SW480 (cell line): ENCODE data around the gene PDE8B.

Experiments used
- DNase-seq: peaks from one replicate; pipeline ENCODE4 v3.0.0-alpha.2; 2016; ENCODE audit warnings: low spot score

Gene PDE8B

DNA sequence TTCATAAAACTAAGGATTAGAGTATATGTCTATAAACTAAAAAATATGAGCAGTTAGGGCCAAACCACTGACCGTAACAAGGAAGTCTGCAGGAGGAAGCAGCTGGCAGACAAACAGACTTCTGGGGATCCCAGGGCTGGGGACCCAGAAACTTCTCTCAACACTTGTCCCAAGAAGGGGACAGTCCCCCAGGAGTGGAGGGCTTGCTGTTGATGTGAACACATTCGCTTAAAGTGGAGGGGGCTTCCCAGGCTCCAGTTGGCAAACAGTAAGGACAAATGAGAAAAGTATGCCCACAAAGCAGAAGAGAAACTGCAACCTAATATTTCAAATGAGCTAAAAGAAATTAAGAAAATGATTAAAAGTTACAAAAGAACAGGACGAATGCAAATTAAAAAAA, 83.7 kb downstream of the PDE8B start:
- no peak for DNase-seq

GRCh38 chr5:77295863-77296378, 85.4 kb downstream of the PDE8B start:
- DNase-seq, result no peak

DNA sequence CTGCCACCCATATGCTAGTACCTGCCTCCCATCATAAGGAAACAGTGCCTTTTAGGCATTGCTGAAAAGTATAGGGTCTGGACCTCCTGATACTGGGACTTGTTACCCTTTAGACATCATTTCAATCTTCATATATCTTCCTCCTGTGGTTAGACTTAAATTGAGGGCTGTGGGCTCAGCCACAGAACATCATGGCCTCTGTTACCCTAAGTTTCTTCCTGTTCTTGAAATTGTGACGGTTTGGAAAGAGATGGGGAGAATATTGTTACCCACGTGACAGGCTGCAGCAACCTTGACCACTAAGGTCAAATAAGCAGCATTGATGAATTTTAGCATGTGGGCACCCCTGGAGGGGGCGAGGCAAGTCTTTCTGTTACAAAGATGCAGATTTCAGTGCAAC, 87.7 kb downstream of the PDE8B start:
- DNase-seq, result no peak

DNA sequence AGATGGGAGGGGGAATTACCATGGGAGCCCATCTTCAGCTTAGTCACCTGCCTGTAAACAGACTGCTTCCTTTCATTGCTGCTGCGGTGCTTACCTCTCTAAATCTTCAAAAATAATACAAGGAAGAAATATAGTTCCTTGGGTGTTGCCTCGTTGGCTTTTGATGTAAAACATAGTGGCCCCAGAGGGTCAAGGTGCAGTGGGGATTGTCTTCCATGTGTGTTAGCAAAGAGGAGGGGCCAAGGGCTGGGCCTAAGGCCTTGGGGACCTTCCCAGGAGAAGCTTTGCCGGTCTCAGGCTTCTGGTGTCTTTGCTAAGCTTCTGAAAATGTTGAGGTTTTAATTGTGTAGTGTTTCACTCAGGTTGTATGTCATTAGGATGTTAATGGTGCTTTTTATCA, 90.0 kb downstream of the PDE8B start:
- no peak for DNase-seq

DNA sequence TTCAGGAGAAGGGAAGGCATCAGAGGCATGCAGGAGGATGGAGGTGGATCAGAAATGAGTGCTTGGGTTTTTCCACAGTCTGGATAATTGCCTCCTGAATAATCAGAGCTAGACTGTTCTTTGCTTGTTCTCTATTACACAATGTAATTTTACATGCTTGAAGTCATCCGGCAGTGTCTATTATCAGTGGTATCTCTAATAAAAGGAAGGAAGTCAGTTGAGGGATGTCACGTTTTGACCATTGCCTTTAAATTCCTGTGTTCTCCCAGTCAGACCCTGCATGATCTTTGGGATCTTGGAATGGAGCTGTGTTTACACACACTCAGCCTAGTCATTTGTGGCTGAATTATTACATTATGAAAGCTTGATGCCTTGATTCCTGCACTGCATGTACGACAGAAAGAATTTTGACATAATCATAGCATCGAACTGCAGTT, 91.0 kb downstream of the PDE8B start:
- no peak for DNase-seq

GRCh38 chr5:77302247-77302646, 91.8 kb downstream of the PDE8B start:
- DNase-seq, result no peak

GRCh38 chr5:77302653-77303052, 92.2 kb downstream of the PDE8B start:
- DNase-seq, result no peak

GRCh38 chr5:77304388-77304787, 93.9 kb downstream of the PDE8B start:
- no peak for DNase-seq

GRCh38 chr5:77305222-77305846, 94.9 kb downstream of the PDE8B start:
- no peak for DNase-seq

DNA sequence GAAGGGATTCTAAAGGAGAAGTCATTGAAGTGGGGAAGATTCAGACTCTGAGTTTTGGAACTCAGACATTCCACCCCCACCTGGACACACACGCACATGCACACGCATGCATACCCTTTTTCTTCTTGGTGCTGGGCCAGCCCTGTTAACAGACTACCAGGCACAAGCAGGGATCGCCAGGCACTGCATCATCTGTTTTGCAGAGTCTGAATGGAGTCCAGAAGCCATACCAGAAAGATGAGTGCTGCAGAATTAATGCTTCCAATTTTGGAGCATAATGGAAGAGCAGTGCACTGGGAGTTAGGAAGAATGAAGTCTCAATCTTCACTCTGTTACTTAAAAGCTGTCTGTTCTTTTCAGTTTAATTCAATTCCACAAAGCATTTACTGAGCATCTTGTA, 95.5 kb downstream of the PDE8B start:
- DNase-seq, result no peak

- DNase-seq, result no peak
Observed at GRCh38 chr5:77306531-77306930, 96.1 kb downstream of the PDE8B start.

GRCh38 chr5:77308154-77308960, 97.9 kb downstream of the PDE8B start:
- DNase-seq, result no peak

- DNase-seq, result no peak
Observed at GRCh38 chr5:77309140-77309539, 98.7 kb downstream of the PDE8B start.

DNA sequence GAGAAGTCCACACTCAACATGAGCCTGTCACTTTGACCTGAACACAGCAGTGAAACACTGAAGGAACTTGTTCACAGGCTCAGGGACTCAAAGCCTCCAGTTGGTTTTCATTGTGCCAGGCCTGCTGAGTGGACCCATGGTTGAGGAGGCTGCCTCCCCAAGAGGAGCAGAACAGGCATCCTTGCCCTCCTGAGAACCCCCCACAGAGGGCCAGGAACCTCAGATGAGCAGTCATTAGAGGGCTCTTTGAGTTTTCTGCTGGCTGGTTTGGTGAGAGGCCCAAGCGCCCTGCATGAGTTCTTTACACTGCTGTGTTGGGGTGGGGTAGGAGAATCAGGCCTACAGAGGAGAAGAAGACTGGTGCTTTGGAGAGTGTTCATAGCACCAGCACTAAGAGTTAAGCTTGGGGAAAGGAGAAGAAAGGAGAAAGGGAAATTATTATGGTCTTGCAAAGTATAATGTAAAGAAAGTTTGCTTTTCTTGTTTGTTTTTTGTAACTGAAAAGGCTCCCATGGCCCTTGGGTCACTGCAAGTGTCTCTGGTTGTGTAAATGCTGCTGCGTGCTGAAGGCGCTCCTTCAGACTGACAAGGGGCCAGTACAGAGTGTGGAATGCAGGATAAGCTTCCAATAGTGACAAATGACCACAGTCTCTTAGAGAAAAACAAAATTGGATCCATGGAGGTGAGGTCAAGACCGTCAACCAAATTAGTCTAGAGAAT, 100.2 kb downstream of the PDE8B start:
- no peak for DNase-seq

- DNase-seq, result no peak
Observed at GRCh38 chr5:77311214-77311571, 100.7 kb downstream of the PDE8B start.

- DNase-seq, result no peak
Observed at GRCh38 chr5:77312413-77312812, 101.9 kb downstream of the PDE8B start.

GRCh38 chr5:77316871-77317661, 106.6 kb downstream of the PDE8B start:
- DNase-seq, result no peak

GRCh38 chr5:77318060-77318459, 107.6 kb downstream of the PDE8B start:
- no peak for DNase-seq

GRCh38 chr5:77319117-77319804, 108.8 kb downstream of the PDE8B start:
- no peak for DNase-seq

DNA sequence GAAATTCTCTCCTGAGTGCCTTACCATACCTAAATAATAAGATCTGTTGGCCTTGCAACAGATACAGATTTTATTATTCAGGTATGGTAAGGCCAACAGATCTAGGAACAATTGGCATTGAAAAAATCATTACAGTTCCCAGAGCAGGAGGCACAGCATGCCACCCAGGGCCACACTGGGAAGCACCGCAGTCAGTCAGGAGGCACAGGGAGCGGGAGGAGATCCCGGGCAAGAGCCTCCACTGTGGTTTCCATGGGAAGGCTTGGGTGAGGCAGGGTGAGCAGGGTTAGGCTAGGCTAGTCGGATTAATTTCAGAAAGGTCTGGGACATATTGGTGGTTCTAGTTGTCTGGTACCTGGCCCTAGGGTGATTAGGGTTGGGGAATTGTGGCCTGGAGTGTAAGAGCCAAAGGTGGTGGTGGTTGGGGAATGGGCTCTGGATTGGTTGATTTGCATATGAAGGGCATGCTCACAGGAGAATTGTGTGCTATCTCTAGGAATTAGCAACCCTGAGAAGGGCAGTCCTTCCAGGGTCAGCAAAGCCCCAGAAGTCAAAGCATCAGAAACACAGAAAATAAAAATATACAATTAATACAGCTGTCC, 111.4 kb downstream of the PDE8B start:
- DNase-seq, result no peak

- no peak for DNase-seq
Observed at GRCh38 chr5:77322406-77322805, 111.9 kb downstream of the PDE8B start.
